ENCODE results near the gene CAMTA1.

CAMTA1 gene

GRCh38 chr1:7103874-7104273, 318.6 kb downstream of the CAMTA1 start (continued):
- TF ChIP-seq ZNF654 (tag by site-specific recombination; IDR thresholded peaks at IDR 0.05; ENCODE audit: low read depth) (no peak), KLF17 (tag by site-specific recombination; IDR thresholded peaks at IDR 0.05) (no peak), ZNF280C (tag by site-specific recombination; IDR thresholded peaks at IDR 0.05) (0 out of 2 replicates have a peak, but pooled peaks have one; percentile 65), ZNF239 (tag by site-specific recombination; IDR thresholded peaks at IDR 0.05) (peak; percentile 74; the same call in 1 of the 2 replicates), ZNF155 (tag by site-specific recombination; IDR thresholded peaks at IDR 0.05) (no peak), ZBTB1 (tag by site-specific recombination; IDR thresholded peaks at IDR 0.05) (no peak), ZNF571 (tag by site-specific recombination; IDR thresholded peaks at IDR 0.05) (peak; percentile 69; the same call in 1 of the 2 replicates), ZNF555 (tag by site-specific recombination; conservative IDR thresholded peaks at IDR 0.05) (no peak), OVOL3 (tag by site-specific recombination; IDR thresholded peaks at IDR 0.05) (0 out of 2 replicates have a peak, but pooled peaks have one; percentile 7), ZNF473 (tag by site-specific recombination; IDR thresholded peaks at IDR 0.05) (0 out of 2 replicates have a peak, but pooled peaks have one; percentile 2), SP7 (tag by site-specific recombination; IDR thresholded peaks at IDR 0.05) (no peak), ZNF624 (tag by site-specific recombination; IDR thresholded peaks at IDR 0.05) (no peak), ELK4 (IDR thresholded peaks at IDR 0.05; ENCODE audit: borderline replicate concordance, low read depth, low read length) (no peak), ZBTB6 (tag by site-specific recombination; IDR thresholded peaks at IDR 0.05) (no peak), ZNF513 (tag by site-specific recombination; IDR thresholded peaks at IDR 0.05) (no peak), ZNF202 (tag by site-specific recombination; IDR thresholded peaks at IDR 0.05; ENCODE audit: borderline replicate concordance) (no peak), ZNF341 (tag by site-specific recombination; IDR thresholded peaks at IDR 0.05; ENCODE audit: low read depth) (no peak)

GRCh38 chr1:7104339-7104738, 319.1 kb downstream of the CAMTA1 start:
- H3K36me3 ChIP-seq (ENCODE audit: control insufficient read depth in 2 of 2, insufficient read depth in 1 of 2, low read length in 2 of 2), result no peaks in the 10 kb centered on the region
- H3K4me1 ChIP-seq (ENCODE audit: control insufficient read depth, insufficient read depth, low read length), result no peaks in the 10 kb centered on the region
- H3K4me3 ChIP-seq (ENCODE audit: low read depth, low read length), result no peak overlapping the region
- no peak overlapping the region for H3K27ac ChIP-seq (ENCODE audit: extremely low read depth, low read depth, low read length)
- ChIA-PET POLR2A (no interaction called here), CTCF (no interaction called here)
- H3K9me3 ChIP-seq (ENCODE audit: control insufficient read depth, insufficient read depth, low read depth, low read length), result no peaks in the 10 kb centered on the region
- TF ChIP-seq ZBTB17 (tag by site-specific recombination; IDR thresholded peaks at IDR 0.05), result no peak
- no peak for TF ChIP-seq ZNF530 (tag by site-specific recombination; IDR thresholded peaks at IDR 0.05; ENCODE audit: low read depth)
- TF ChIP-seq ZNF37A (tag by site-specific recombination; IDR thresholded peaks at IDR 0.05), result no peak
- no peak for TF ChIP-seq KLF7 (tag by site-specific recombination; IDR thresholded peaks at IDR 0.05; ENCODE audit: borderline replicate concordance)
- TF ChIP-seq ZNF335 (tag by site-specific recombination; conservative IDR thresholded peaks at IDR 0.05), result no peak
- TF ChIP-seq ZNF416 (tag by site-specific recombination; IDR thresholded peaks at IDR 0.05), result no peak
- 0 out of 2 replicates have a peak, but pooled peaks have one; percentile 57 for TF ChIP-seq ZSCAN4 (tag by site-specific recombination; IDR thresholded peaks at IDR 0.05)

Data from HEK293 (cell line).